ENCODE data around the gene MARS2. TPM values are rescaled to one million over a fixed set of nuclear protein-coding genes. Genes with fewer than 3 reads are reported as not detected.
"Not testable (repeated sequence)": the region's sequence is repeated elsewhere in the genome, so short reads cannot be mapped to it uniquely, and the experiment has no call there.

Gene MARS2
- total RNA-seq, 4 donors from 2014 or later = 4.6 to 10.6 (median 8.0) TPM

DNA sequence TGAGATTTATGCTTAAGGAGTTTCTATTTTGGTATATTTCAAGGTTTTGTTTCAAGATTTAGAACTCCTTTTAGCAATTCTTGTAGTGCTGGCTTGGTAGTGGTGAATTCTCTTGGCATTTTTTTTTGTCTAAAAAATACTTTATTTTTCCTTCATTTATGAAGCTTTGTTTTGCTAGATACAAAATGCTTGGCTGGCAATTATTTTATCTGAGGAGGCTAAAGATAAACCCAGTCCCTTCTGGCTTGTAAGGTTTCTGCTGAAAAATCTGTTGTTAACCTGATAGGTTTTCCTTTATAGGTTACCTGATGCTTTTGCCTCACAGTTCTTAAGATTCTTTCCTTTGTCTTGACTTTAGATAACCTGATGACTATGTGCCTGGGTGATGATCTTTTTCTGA lies 5.4 kb upstream of the MARS2 start:
- H3K9me3 ChIP-seq; H3K4me1 ChIP-seq; H3K27ac ChIP-seq; DNase-seq; H3K36me3 ChIP-seq; H3K27me3 ChIP-seq; intact Hi-C loops (cut with DNase I); H3K4me3 ChIP-seq (replicated peaks in 1 of 3): not testable (repeated sequence)

- 72 to 74% methylated on average over 3 of the region's 3 CpGs for WGBS, 2 donors
- intact Hi-C loops (cut with DNase I) = no loop called here
Observed at GRCh38 chr2:197700960-197701359, 4.2 kb upstream of the MARS2 start.

GRCh38 chr2:197704434-197705120 lies 592 bp upstream of the MARS2 start:
- peaks cover 21 to 24% of the 10 kb centered on the region in 2 donors for H3K4me1 ChIP-seq
- TF ChIP-seq CTCF (IDR thresholded peaks at IDR 0.05) = no peak
- no peak for TF ChIP-seq POLR2A (IDR thresholded peaks at IDR 0.05)
- 0 to 2% methylated on average over 5 of the region's 5 CpGs for WGBS, 2 donors
- H3K36me3 ChIP-seq = no peaks in the 10 kb centered on the region
- intact Hi-C loops (cut with DNase I) = no loop called here
- peak overlapping the region; percentile 72 to 82 (median 81) for H3K27ac ChIP-seq
- no peaks in the 10 kb centered on the region for H3K27me3 ChIP-seq
- peak overlapping the region in 2 of 3 donors; percentile 71 to 89 for H3K4me3 ChIP-seq (replicated peaks in 1 of 3)
- no peak for DNase-seq
- no peaks in the 10 kb centered on the region for H3K9me3 ChIP-seq

More at GRCh38 chr2:197700960-197701359, 4.2 kb upstream of the MARS2 start:
- no peaks in the 10 kb centered on the region for H3K36me3 ChIP-seq
- no peaks in the 10 kb centered on the region for H3K27me3 ChIP-seq
- no peaks in the 10 kb centered on the region for H3K9me3 ChIP-seq
- H3K27ac ChIP-seq = no peak overlapping the region
- TF ChIP-seq CTCF (IDR thresholded peaks at IDR 0.05) (no peak), POLR2A (IDR thresholded peaks at IDR 0.05) (no peak)
- peaks cover 0 to 3% of the 10 kb centered on the region in 2 donors for H3K4me1 ChIP-seq
- no peak overlapping the region for H3K4me3 ChIP-seq (replicated peaks in 1 of 3)
- no peak for DNase-seq

GRCh38 chr2:197705912-197706838 lies 1.0 kb downstream of the MARS2 start:
- H3K9me3 ChIP-seq = no peaks in the 10 kb centered on the region
- H3K4me3 ChIP-seq (replicated peaks in 1 of 3) = peak overlapping the region; percentile 49 to 89 (median 81)
- intact Hi-C loops (cut with DNase I) = no loop called here
- no peaks in the 10 kb centered on the region for H3K36me3 ChIP-seq
- DNase-seq = peak; percentile 22 to 36
- H3K27ac ChIP-seq = peak overlapping the region in 1 of 3 donors; percentile 44
- H3K27me3 ChIP-seq = no peaks in the 10 kb centered on the region
- peaks cover 21 to 24% of the 10 kb centered on the region in 2 donors for H3K4me1 ChIP-seq
- WGBS, 2 donors = 11 to 22% methylated on average over 37 to 38 of the region's 38 CpGs
- TF ChIP-seq CTCF (IDR thresholded peaks at IDR 0.05) (no peak), POLR2A (IDR thresholded peaks at IDR 0.05) (no peak)

- intact Hi-C loops (cut with DNase I) = no loop called here
- H3K4me1 ChIP-seq = peaks cover 21 to 24% of the 10 kb centered on the region in 2 donors
- TF ChIP-seq POLR2A (IDR thresholded peaks at IDR 0.05) = no peak
- no peak for TF ChIP-seq CTCF (IDR thresholded peaks at IDR 0.05)
- H3K27me3 ChIP-seq = no peaks in the 10 kb centered on the region
- no peaks in the 10 kb centered on the region for H3K9me3 ChIP-seq
- DNase-seq = no peak
- no peak overlapping the region for H3K27ac ChIP-seq
- WGBS, 2 donors = 60 to 63% methylated on average over 5 of the region's 5 CpGs
- no peaks in the 10 kb centered on the region for H3K36me3 ChIP-seq
- peak overlapping the region in 1 of 3 donors; percentile 89 for H3K4me3 ChIP-seq (replicated peaks in 1 of 3)
Observed at GRCh38 chr2:197706839-197707207, 1.7 kb downstream of the MARS2 start.
